Mucosa of stomach (tissue), 1 donor: ENCODE measurements around the gene DNAH1.
"Not testable (repeated sequence)": the region's sequence is repeated elsewhere in the genome, so short reads cannot be mapped to it uniquely, and the experiment has no call there.

Experiments
- H3K27me3 ChIP-seq: one replicate; pipeline ENCODE4 v1.7.0; 2013; ENCODE audit warnings: mild to moderate bottlenecking, low read length; ENCODE audit not compliant: control insufficient read depth, insufficient read depth
- H3K36me3 ChIP-seq: one replicate; pipeline ENCODE4 v1.7.0; 2013; ENCODE audit warnings: low read length; ENCODE audit not compliant: control insufficient read depth, insufficient read depth
- H3K4me1 ChIP-seq: one replicate; pipeline ENCODE4 v1.7.0; 2013; ENCODE audit warnings: mild to moderate bottlenecking, low read length; ENCODE audit not compliant: control insufficient read depth, insufficient read depth
- H3K4me3 ChIP-seq: one replicate; pipeline ENCODE4 v1.7.0; 2013; ENCODE audit warnings: low read length
- H3K9ac ChIP-seq: one replicate; pipeline ENCODE4 v1.7.0; 2013; ENCODE audit warnings: mild to moderate bottlenecking, low read length, moderate library complexity
- H3K9me3 ChIP-seq: one replicate; pipeline ENCODE4 v1.7.0; 2013; ENCODE audit warnings: mild to moderate bottlenecking, low read length, moderate library complexity; ENCODE audit not compliant: control insufficient read depth
- donor health status: Pancreatic carcinoma.

Gene DNAH1

DNA sequence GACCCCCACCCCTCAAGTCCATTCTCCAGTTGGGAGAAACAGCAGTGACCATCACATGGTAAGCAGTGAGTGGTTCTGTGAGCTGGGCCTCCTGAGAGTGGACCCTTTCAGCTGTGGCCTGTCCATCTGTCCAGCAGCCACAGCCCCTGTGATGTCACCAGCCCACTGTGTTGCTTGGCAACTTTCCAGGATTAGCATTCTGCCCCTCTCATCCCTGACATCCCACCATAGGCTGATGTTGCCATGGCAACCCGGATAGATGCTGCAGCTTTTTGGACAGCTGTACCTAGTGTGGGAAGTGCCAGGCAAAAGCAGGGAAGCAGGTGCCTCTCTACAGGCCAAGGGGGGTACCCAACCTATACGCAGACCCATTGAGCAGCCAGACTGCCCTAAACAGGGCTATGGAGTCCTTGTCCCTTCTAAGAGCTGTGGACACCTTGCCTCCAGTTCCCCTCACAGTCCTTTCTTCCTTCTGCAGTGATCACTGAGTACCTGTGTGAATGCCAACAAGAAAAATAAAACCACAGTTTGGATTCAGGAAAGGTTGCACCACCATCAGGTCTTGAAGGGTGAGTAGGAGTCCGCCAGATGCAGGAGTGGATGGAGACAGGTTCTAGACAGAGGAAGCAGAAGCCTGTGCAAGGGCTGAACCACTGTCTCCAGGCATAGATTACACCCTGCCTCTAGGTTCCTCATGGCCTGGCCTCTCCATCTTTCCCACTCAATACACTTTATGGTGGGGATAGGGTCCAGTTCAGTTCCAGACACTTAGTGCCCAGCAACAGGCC lies at the start of gene DNAH1:
Gene DNAH1, plus strand, starts transcription at position 343 of the 788 bp plus-strand sequence. CDS start 6,124 bp downstream, outside the sequence.
- Histone ChIP-seq H3K9ac (peak within 1 kb of the TSS; percentile 58), H3K27me3 (no peaks in the 10 kb centered on the region), H3K4me3 (no peak within 1 kb of the TSS), H3K36me3 (no peaks in the 10 kb centered on the region), H3K9me3 (no peaks in the 10 kb centered on the region), H3K4me1 (peaks cover 29% of the 10 kb centered on the region)

DNA sequence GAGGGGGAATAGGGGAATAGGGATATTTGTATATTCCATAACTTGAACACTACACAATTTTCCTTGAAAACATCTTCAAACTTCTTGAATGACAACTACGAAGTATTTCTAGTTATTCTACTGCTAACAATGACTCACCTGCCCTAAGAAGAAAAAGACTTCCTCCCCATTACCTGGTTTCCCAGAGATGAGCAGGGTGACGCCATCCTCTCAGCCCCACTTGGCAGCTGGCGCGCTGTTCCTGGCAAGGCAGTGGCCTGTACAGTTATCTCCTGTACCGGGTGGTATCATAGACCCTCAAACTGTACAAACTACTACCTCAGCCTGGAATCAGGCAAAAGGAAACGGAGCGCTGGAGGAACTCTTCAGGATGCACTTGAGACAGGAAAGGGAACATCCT lies 48.1 kb upstream of the DNAH1 start:
- peaks cover 2% of the 10 kb centered on the region for H3K36me3 ChIP-seq
- H3K27me3 ChIP-seq = no peaks in the 10 kb centered on the region
- no peak overlapping the region for H3K4me3 ChIP-seq

DNA sequence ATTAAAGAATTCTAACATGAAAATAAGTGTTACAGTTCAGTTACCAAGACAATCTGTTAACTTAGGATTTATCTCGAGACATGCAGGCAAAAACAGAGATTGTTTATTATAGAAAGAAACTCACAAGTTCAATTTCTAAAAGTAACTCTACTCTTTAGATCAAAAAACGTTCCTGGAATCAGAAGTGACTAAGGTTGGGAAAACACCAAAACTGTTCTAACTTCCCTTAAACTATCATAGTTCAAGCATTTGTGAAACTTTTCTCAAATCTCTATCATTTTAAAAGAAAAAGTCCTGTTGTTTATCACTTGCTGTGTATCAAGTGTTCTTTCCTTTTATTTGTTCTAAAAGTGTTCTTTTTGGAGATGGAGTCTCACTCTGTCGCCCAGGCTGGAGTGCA lies 46.3 kb upstream of the DNAH1 start:
- peaks cover 5% of the 10 kb centered on the region for H3K4me1 ChIP-seq
- no peak overlapping the region for H3K4me3 ChIP-seq
- H3K27me3 ChIP-seq = no peaks in the 10 kb centered on the region
- no peaks in the 10 kb centered on the region for H3K9me3 ChIP-seq
- no peak overlapping the region for H3K9ac ChIP-seq
- no peaks in the 10 kb centered on the region for H3K36me3 ChIP-seq

More for the DNA sequence above, 48.1 kb upstream of the DNAH1 start:
- peaks cover 5% of the 10 kb centered on the region for H3K4me1 ChIP-seq
- no peaks in the 10 kb centered on the region for H3K9me3 ChIP-seq
- no peak overlapping the region for H3K9ac ChIP-seq

DNA sequence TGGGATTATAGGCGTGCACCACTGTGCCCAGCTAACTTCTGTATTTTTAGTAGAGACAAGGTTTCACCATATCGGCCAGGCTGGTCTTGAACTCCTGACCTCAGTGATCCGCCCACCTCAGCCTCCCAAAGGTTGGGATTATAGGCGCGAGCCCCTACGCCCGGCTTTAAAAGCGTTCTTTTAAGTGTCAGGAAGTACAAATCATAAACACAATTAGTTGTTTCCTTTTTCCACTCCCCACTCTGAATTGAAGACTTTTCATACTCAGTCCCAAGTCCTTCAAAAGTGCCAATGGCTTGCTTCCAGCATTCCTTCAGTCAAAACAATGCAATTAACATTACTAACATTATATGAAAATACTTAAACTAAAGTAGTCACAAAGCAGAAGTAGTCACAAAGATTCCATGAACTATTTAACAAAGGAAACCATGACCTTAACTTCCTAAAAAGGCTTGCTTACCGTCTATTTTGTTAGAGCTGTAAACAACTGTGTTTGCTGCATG lies 45.8 kb upstream of the DNAH1 start:
- Histone ChIP-seq H3K9me3 (no peaks in the 10 kb centered on the region), H3K4me3 (no peak overlapping the region), H3K4me1 (peaks cover 5% of the 10 kb centered on the region), H3K36me3 (no peaks in the 10 kb centered on the region), H3K27me3 (no peaks in the 10 kb centered on the region), H3K9ac (no peak overlapping the region)

DNA sequence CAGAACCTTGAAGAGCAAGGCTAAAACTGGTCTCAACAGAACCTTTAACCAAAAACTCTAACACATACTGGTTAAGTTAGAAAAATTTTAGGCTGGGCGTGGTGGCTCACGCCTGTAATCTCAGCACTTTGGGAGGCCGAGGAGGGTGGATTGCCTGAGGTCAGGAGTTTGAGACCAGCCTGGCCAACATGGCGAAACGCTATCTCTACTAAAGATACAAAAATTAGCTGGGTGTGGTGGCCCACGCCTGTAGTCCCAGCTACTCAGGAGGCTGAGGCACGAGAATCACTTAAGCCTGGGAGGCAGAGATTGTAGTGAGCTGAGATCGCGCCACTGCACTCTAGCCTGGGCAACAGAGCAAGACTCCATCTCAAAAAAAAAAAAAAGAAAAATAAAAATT lies 43.9 kb upstream of the DNAH1 start:
- not testable (repeated sequence) for H3K4me3 ChIP-seq, H3K27me3 ChIP-seq, H3K9me3 ChIP-seq, H3K9ac ChIP-seq, H3K4me1 ChIP-seq, H3K36me3 ChIP-seq

DNA sequence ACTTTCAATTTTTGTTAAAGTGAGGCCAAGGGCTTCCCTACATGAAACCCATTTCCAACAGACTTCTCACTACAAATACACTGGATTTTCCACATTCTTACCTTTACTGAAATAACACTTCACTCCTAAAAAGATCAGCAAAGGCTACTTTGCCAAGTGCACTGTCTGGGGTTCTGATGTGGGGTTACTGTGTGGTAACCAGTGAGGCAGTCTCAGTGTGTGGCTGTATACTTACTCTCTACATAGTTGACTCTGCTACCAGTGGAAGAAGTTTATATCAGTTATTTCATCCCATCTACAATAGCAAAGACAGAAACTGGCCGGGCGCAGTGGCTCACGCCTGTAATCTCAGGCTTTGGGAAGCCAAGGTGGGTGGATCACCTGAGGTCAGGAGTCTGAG lies 43.3 kb upstream of the DNAH1 start:
- Histone ChIP-seq H3K27me3 (no peaks in the 10 kb centered on the region), H3K4me1 (peaks cover 9% of the 10 kb centered on the region), H3K4me3 (no peak overlapping the region), H3K9me3 (no peaks in the 10 kb centered on the region), H3K9ac (no peak overlapping the region), H3K36me3 (no peaks in the 10 kb centered on the region)

DNA sequence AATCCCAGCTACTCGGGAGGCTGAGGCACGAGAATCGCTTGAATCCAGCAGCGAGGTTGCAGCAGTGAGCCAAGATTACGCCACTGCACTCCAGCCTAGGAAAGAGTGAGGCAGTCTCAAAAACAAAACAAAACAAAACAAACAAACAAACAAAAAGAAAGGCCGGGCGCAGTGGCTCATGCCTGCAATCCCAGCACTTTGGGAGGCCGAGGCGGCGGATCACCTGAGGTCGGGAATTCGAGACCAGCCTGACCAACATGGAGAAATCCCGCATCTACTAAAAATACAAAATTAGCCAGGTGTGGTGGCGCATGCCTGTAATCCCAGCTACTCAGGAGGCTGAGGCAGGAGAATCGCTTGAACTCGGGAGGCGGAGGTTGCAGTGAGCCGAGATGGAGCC lies 41.3 kb upstream of the DNAH1 start:
- not testable (repeated sequence) for H3K36me3 ChIP-seq, H3K27me3 ChIP-seq, H3K9ac ChIP-seq, H3K4me3 ChIP-seq, H3K9me3 ChIP-seq
- peaks cover 16% of the 10 kb centered on the region for H3K4me1 ChIP-seq

DNA sequence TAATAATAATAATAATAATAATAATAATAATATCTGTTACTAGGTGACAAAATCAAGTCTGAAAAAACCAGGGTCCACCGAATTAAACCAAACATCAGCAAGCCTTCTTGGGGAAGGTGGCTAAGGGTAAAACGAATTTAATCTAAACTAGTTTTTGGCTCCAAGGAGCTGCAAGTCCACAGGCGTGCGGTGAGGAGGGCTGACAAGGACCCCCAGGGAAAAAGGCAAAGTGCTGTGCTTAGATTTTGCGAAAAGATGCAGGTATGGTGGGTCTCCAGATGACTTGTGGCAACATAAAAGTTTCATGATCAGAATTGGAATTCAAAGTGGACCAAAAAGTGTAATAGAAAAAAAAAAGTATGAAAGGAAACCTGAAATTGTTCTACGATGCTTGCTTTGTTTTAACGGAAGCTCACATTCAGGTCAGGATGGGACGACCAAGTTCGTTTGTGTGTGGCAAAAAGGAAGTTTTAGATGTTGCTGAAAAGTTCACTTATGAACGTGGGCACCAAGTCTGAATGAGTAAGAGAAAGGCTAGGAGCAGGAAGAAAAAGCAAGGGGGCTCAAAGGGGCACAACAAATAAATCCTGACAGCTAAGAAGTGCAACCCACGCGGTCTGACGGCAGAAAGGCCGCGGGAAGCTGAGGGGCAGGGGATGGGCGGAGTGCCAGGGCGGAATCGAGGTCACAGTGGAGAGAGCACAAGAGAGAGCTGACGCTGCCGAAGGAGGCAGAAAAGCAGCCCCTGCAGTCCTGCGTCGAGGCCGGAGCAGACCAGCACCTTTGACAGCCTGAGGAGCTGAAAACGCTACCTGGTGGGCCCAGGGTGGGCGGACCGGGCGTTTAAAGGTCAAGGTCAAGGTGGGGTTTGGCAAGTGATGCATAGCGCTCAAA lies 38.8 kb upstream of the DNAH1 start:
- H3K27me3 ChIP-seq = no peaks in the 10 kb centered on the region
- peaks cover 18% of the 10 kb centered on the region for H3K4me1 ChIP-seq
- H3K9ac ChIP-seq = peak overlapping the region; percentile 91
- peak overlapping the region; percentile 57 for H3K4me3 ChIP-seq
- no peaks in the 10 kb centered on the region for H3K36me3 ChIP-seq
- H3K9me3 ChIP-seq = no peaks in the 10 kb centered on the region

DNA sequence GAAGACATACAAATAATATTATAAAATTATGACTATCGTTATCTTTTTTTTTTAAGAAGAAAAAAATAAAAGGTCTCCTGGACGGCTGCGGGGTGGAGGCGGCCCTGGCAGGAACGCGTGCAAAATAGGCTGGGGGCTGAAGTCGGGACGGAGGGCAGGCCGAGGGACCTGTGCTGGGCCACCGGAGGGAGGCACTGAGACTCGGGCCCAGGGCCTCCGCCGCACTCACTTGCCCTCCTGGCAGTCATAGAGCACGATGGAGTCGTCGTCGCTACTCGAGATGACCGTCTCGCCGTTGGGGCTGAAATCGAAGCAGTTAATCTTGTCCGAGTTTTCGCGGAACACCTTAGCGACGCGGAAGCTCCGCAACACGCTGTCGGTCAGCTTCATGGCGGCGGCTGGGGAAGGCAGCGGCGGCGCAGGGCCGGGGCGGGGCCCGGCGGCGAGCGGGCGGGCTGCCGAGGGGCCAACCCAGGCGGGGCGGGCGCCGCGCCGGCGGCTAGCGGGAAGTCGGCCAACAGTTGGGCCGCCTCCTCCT lies 38.1 kb upstream of the DNAH1 start:
- no peaks in the 10 kb centered on the region for H3K27me3 ChIP-seq
- H3K9me3 ChIP-seq = no peaks in the 10 kb centered on the region
- H3K4me1 ChIP-seq = peaks cover 18% of the 10 kb centered on the region
- H3K9ac ChIP-seq = peak overlapping the region; percentile 91
- H3K36me3 ChIP-seq = no peaks in the 10 kb centered on the region
- peak overlapping the region; percentile 57 for H3K4me3 ChIP-seq

DNA sequence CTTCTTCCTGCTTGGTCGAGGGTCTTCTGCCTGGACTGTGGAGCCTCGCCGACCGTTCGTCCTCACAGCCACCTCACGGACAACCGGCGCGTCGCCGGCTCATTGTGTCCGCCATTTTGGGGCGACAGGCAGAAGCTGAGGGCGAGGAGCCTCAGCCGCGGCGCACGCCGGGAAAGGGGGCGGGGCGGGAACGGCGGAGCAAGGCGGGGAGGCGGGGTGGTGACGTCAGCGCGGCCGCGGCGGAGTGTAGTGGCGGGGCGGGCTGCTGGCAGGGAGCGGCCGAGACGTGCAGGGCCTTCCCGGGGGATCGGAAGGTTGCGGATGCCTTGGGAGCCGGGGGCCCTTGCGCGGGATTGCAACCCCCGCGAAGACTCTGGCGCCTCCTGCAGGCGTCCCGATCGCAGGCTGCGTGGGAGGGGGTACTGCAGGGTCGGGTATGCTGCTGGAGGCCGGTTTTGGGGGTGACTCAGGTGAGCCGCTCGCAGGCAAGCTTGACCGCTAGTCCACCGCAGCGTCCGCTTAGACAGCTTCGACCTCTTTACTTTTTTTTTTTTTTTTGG lies 37.5 kb upstream of the DNAH1 start, which contains the start of gene WDR82:
Gene WDR82, minus strand, starts transcription at position 140 of the 560 bp plus-strand sequence. CDS start 288 bp downstream, outside the sequence.
- Histone ChIP-seq H3K4me1 (peaks cover 18% of the 10 kb centered on the region), H3K4me3 (peak within 1 kb of the TSS; percentile 57), H3K9me3 (no peaks in the 10 kb centered on the region)

DNA sequence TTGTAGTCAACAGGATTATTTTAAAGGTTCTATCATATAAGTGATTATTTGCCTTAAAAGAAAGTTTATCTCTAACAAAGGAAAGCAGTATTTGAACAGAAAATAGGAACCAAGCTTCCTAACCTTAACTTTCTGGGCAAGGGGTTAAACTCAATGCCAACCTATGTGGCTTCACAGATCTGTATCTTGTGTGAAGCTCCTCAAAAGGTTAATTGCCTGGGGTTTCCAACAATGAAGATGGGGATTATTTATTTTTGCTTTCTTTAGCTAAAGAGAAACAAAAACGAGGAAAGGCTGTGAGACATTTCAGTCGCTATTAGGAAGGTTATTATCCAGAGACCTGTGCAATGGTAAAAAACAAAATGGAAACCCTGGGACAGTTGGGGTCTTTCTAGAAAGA lies 36.5 kb upstream of the DNAH1 start:
- Histone ChIP-seq H3K4me1 (peaks cover 18% of the 10 kb centered on the region), H3K9ac (peak overlapping the region; percentile 91), H3K9me3 (no peaks in the 10 kb centered on the region), H3K4me3 (no peak overlapping the region), H3K27me3 (no peaks in the 10 kb centered on the region), H3K36me3 (no peaks in the 10 kb centered on the region)

More for the DNA sequence above, 37.5 kb upstream of the DNAH1 start, which contains the start of gene WDR82:
- H3K9ac ChIP-seq = peak within 1 kb of the TSS; percentile 91
- H3K27me3 ChIP-seq = no peaks in the 10 kb centered on the region
- no peaks in the 10 kb centered on the region for H3K36me3 ChIP-seq
